HS-5 (cell line): ENCODE measurements around the gene TRANK1.
"Not testable (repeated sequence)": the region's sequence is repeated elsewhere in the genome, so short reads cannot be mapped to it uniquely, and the experiment has no call there.

Experiments
- DNase-seq: peaks from one replicate; pipeline ENCODE4 v3.0.0-alpha.2; 2012; ENCODE audit warnings: low read depth

TRANK1 gene

GRCh38 chr3:36919439-36920160 is 25.3 kb downstream of the TRANK1 start:
- DNase-seq, result no peak

- no peak for DNase-seq
These were observed 26.8 kb downstream of the TRANK1 start for GRCh38 chr3:36918050-36918449.

- DNase-seq, result peak; percentile 31
These were observed 32.7 kb downstream of the TRANK1 start for GRCh38 chr3:36911990-36912804.

GRCh38 chr3:36909666-36910065 is 35.2 kb downstream of the TRANK1 start:
- no peak for DNase-seq

DNA sequence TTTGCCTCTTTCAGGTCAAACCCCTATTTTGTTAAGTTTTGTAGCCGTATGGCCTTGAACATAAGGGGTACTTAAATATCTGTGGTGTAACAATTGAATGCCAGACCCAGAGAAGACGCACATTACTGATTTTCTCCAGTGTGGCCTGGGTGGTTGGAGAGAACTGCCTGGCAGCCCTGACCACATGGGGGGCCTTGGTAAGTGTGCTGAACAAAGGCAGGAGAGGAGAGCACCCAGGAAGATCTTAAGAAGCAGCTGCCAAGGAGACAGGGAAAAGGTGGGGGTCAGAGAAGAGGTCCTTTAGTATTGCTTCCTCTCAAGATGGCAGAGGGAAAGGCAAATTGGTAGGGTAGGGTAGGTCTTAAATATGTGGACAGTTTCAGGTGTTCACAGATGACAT is 35.7 kb downstream of the TRANK1 start:
- no peak for DNase-seq

DNA sequence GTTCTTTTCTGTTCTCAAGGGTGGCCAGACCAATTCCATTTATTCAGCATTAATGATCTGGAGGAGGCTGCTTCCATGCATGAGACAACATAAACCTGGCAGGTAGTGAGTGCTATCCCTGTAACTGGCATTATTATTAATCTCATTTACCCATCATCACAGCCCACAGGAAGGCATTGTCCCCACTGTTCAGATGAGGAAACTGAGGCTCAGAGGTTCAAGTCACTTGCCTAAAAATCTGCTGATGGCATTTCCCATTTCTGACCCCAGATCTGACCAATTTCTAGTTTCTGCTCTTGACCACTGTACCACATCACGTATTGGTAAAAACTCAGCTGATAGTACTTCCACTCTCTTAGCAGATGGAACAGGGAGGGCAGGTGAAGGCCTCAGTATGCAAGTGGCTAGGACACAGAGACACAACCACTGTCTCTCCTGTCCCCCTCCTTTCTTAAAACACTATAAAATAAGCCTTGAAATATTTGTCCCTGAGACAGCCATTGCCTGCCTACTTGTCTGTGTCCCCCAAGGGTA is 36.1 kb downstream of the TRANK1 start:
- no peak for DNase-seq

- DNase-seq, result peak; percentile 19
These were observed 36.8 kb downstream of the TRANK1 start for GRCh38 chr3:36907911-36908646.

GRCh38 chr3:36906504-36907149 is 38.2 kb downstream of the TRANK1 start:
- no peak for DNase-seq

GRCh38 chr3:36905545-36905944 is 39.3 kb downstream of the TRANK1 start:
- no peak for DNase-seq

DNA sequence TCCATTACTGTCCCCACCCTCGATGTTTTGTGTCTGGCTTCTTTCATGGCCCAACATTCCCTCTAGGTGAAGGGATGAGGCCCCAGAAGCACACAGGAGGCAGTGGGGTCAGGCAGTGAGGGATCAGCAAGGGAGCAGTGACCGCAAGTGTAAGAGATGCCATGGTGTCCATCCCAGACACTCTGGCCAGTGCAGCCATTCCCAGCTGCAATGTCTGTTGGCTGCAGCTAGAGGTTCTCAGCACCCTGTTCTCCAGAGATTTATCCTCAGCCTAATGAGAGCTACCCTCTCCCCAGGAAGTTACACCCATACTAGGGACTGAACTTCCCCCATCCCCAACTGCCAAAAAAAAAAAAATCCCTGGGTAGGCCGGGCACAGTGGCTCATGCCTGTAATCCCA is 40.2 kb downstream of the TRANK1 start:
- DNase-seq, result no peak

GRCh38 chr3:36904065-36904464 is 40.8 kb downstream of the TRANK1 start:
- DNase-seq, result not testable (repeated sequence)

DNA sequence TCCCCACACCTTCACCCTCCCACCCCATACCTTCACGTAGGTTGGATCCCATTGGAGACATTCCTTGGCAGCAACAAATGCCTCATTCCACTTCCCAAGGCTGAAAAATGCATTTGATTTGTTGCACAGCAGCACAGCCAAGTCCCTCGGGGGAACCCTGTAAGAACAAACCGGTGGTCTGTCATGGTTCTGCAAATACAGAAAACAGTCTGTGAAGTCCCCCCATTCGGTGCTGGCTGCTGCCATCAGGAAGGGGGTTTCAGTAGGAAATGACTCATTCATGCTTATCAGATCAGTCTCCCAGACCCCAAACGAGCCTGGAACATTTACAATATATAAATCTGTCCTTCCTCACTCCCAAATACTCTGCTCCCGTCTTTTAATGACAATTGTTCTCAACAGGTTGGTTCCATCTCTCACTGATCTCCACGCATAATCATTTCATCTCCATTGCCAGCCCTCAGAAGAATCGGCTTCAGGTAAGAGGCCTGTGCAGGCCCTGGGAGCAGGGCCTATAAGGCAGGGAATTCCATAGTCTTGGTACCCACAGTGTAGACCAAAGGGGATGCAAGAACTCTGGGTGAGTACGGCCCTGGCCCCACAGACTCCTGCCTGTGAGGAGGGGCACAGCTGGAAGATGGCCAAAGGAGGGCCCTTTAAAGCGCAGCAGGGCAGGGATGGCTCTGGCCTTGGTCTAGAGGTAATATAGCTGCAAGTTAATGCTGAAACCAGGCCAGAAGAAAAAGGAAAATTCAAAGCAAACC is 41.6 kb downstream of the TRANK1 start:
- no peak for DNase-seq

- DNase-seq, result no peak
These were observed 43.3 kb downstream of the TRANK1 start for GRCh38 chr3:36901588-36901987.

GRCh38 chr3:36900474-36901443 is 44.1 kb downstream of the TRANK1 start:
- no peak for DNase-seq

DNA sequence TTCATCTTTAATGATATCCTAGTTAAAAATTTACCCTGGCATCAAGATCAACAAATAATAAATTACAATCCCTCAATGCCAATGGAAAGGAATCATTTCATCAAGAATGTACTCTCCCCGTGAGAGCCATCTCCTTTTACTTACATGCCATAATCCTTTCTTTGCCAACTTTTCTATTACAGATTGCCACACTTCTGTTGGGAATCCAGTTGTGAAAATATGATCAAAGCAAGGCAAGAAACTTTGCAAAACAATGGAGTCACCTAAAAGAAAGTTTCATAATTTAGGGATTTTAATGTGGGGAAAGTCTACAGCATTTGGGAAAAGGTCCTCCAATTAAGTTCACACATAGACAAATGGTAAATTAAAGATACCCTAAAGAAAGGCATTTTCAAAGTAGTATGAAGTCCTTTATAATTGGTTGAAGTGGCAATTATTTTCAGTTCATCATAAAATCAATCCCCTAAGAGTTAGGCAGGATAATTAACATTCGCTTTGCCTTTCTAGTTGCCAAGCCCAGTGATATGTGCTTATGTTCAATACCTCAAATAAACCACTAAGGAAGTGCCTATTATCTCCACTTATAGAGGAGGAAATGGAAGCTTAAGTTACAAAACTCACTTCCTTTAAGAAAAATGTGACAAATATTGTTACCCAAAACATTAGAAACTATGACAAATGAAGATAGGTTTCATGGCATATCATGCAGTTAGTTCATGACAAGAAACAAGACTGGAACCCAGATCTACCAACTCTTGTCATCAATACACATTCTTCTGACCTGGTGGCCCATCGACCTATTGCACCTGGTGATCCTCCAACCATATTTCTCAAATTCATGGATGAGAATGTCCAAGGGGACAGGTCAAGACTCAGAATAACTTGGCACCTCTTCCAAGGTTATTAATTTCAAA is 49.1 kb downstream of the TRANK1 start:
- DNase-seq, result no peak

- no peak for DNase-seq
These were observed 49.9 kb downstream of the TRANK1 start for GRCh38 chr3:36894914-36895313.

- no peak for DNase-seq
These were observed 51.0 kb downstream of the TRANK1 start for GRCh38 chr3:36893826-36894225.

GRCh38 chr3:36893137-36893557 is 51.7 kb downstream of the TRANK1 start:
- DNase-seq, result no peak
